Hepatocyte (in vitro differentiated cells): ENCODE measurements around the gene ESPNL. TPM values are rescaled to one million over a fixed set of nuclear protein-coding genes. Genes with fewer than 3 reads are reported as not detected.

Experiments
- DNase-seq: peaks from one replicate; pipeline ENCODE4 v3.0.0-alpha.2; 2016; ENCODE audit warnings: low spot score
- H2AFZ ChIP-seq: fragments of 200-600 bp; sonication (generic); 2 replicates; pipeline ENCODE4 v1.6.0; 2016; ENCODE audit warnings: antibody characterized with exemption, mild to moderate bottlenecking
- H3K27ac ChIP-seq: fragments of 200-600 bp; sonication (generic); 2 replicates; pipeline ENCODE4 v1.5.1; 2016; ENCODE audit warnings: mild to moderate bottlenecking
- H3K27me3 ChIP-seq: fragments of 200-600 bp; sonication (generic); 2 replicates; pipeline ENCODE4 v1.6.1; 2016
- H3K36me3 ChIP-seq: fragments of 200-600 bp; sonication (generic); replicated peaks from 2 replicates; pipeline ENCODE4 v1.5.1; 2016; ENCODE audit warnings: low read depth; ENCODE audit not compliant: insufficient read depth
- H3K4me1 ChIP-seq: fragments of 200-600 bp; sonication (generic); 2 replicates; pipeline ENCODE4 v1.5.1; 2016; ENCODE audit warnings: mild to moderate bottlenecking, moderate library complexity; ENCODE audit not compliant: insufficient read depth
- H3K4me2 ChIP-seq: fragments of 200-600 bp; sonication (generic); 2 replicates; pipeline ENCODE4 v1.6.0; 2016
- H3K4me3 ChIP-seq: fragments of 200-600 bp; sonication (generic); 2 replicates; pipeline ENCODE4 v1.5.1; 2016; ENCODE audit warnings: mild to moderate bottlenecking
- H3K79me2 ChIP-seq: fragments of 200-600 bp; sonication (generic); 2 replicates; pipeline ENCODE4 v1.6.0; 2017; ENCODE audit warnings: mild to moderate bottlenecking
- H3K9me2 ChIP-seq: fragments of 200-600 bp; sonication (generic); replicated peaks from 2 replicates; pipeline ENCODE4 v1.6.0; 2017; ENCODE audit warnings: mild to moderate bottlenecking; ENCODE audit not compliant: insufficient read depth
- H3K9me3 ChIP-seq: fragments of 200-600 bp; sonication (generic); 2 replicates; pipeline ENCODE4 v1.5.1; 2016; ENCODE audit warnings: low read depth, mild to moderate bottlenecking
- H4K20me1 ChIP-seq: fragments of 200-600 bp; sonication (generic); 2 replicates; pipeline ENCODE4 v1.6.0; 2016; ENCODE audit warnings: mild to moderate bottlenecking; ENCODE audit not compliant: insufficient read depth, poor library complexity, severe bottlenecking
- EZH2 ChIP-seq: fragments of 200-600 bp; sonication (generic); IDR thresholded peaks from 2 replicates; pipeline ENCODE4 v1.6.1; 2016; ENCODE audit warnings: antibody characterized with exemption, mild to moderate bottlenecking, borderline replicate concordance
- EZH2phosphoT487 ChIP-seq: fragments of 200-600 bp; sonication (generic); IDR thresholded peaks from one replicate; pipeline ENCODE4 v1.6.1; 2018; ENCODE audit warnings: antibody characterized with exemption, mild to moderate bottlenecking, low read depth, moderate library complexity; ENCODE audit not compliant: unreplicated experiment, severe bottlenecking
- WGBS: methylation state at CpG from one replicate; pipeline ENCODE4 v1.1.6; 2016; ENCODE audit warnings: low lambda C conversion rate; ENCODE audit errors: missing lambda C conversion rate; 5-methylcytosine and 5-hydroxymethylcytosine counted together
- polyA plus RNA-seq: library from polyadenylated mRNA; unstranded; fragments of >200 nt; fragmentation: Nextera tagmentation; extraction: Ambion mirVana; gene quantifications from 2 replicates; pipeline ENCODE4 v1.2.1, GENCODE V29; 2016
- total RNA-seq: library from RNA; depleted of rRNA; stranded (reverse); fragments of >200 nt; gene quantifications from 2 replicates; pipeline ENCODE4 v1.2.3, GENCODE V29; 2014
- TF ChIP-seq, protein P1 (sequence below): fragments of 200-600 bp; sonication (generic); IDR thresholded peaks from 2 replicates; pipeline ENCODE4 v1.5.1; 2016; ENCODE audit warnings: antibody characterized with exemption, mild to moderate bottlenecking; ENCODE audit not compliant: poor library complexity

Gene ESPNL
- total and polyA plus RNA-seq, 2 experiments from 2014 or later: 0.27 to 0.62 TPM

DNA sequence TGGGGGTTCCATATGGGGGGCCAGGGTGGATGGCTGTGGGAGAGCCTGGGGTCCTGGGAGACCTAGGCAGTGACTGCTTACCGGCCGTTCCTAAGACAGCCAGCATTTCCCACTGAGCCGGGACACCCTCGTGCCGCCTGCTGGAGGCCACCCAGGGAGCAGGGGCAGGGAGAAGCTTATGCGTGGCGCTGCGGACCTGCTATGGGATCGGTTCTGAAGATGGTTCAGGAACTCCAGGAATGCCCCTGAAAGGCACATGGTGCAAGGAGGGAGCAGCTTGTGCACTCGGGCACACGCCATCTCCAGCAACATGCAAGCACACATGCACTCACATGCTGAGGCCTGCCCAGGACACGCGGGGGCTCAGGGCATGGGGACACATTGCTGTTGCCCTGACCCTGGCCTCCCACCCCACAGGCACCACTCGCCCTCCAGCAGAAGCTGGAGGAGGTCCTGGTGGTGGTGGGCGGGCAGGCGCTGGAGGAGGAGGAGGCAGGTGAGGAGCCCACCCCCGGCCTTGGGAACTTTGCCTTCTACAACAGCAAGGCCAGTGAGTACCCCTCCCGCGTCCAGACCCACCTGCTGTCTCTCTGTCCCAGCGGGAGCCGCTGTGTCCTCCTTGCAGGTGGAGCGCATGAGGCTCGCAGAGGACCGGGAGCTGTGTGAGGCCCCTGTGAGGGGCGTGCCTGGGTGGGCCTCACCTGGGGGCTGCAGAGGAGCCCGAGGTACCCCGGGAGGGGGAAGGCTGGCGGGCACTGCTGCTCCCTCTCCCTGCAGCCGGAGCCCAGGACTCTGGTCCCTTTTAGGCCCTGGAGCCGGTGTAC is 42.5 kb downstream of the ESPNL start:
- H3K9me3 ChIP-seq: no peaks in the 10 kb centered on the region
- H4K20me1 ChIP-seq: no peaks in the 10 kb centered on the region
- DNase-seq: no peak
- H3K36me3 ChIP-seq: no peaks in the 10 kb centered on the region
- no peak overlapping the region for H3K4me2 ChIP-seq
- H3K79me2 ChIP-seq: no peaks in the 10 kb centered on the region
- peaks cover 18% of the 10 kb centered on the region for H3K4me1 ChIP-seq
- H3K27ac ChIP-seq: no peak overlapping the region
- H2AFZ ChIP-seq: no peak overlapping the region
- H3K4me3 ChIP-seq: no peak overlapping the region
- no peaks in the 10 kb centered on the region for H3K9me2 ChIP-seq
- no peak for TF ChIP-seq EZH2phosphoT487
- no peak for TF ChIP-seq EZH2
- TF ChIP-seq, protein P1, sequence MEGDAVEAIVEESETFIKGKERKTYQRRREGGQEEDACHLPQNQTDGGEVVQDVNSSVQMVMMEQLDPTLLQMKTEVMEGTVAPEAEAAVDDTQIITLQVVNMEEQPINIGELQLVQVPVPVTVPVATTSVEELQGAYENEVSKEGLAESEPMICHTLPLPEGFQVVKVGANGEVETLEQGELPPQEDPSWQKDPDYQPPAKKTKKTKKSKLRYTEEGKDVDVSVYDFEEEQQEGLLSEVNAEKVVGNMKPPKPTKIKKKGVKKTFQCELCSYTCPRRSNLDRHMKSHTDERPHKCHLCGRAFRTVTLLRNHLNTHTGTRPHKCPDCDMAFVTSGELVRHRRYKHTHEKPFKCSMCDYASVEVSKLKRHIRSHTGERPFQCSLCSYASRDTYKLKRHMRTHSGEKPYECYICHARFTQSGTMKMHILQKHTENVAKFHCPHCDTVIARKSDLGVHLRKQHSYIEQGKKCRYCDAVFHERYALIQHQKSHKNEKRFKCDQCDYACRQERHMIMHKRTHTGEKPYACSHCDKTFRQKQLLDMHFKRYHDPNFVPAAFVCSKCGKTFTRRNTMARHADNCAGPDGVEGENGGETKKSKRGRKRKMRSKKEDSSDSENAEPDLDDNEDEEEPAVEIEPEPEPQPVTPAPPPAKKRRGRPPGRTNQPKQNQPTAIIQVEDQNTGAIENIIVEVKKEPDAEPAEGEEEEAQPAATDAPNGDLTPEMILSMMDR: no peak
- no peaks in the 10 kb centered on the region for H3K27me3 ChIP-seq
- 82% methylated on average over 28 of the region's 30 CpGs for WGBS

DNA sequence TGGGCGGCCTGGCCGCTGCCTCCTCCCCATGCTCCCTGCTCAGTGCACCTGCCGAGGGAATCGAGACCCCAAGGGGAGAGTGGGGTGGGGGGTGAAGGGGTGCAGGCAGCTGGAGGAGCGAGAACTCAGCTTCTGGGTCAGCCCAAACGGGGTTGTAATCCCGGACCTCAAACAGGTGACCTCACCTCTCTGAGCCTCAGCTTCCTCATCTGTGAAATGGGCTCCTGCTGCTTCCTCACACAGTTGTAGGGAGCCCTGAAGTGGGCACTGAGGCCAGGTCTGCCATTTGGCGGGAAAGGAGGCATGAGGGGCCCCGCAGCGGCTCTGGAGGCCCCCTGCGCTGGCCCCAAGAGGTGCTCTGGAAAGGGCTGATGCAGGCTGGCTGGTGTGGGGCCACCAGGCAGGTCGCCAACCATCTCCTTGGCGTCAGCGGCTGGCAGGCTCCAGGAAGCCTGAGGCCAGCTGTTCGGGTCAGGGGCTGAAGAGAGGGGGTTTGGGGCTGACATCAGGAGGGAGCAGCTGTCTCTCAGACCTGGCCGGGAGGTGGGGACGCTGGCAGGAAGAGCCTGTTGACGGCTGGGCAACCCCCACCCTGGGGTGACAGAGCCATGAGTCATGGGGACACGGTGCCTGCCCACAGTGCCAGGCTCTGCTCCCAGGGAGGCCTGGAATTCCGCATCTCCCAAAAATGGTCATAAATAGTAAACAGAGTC is 43.3 kb downstream of the ESPNL start:
- Histone ChIP-seq H3K4me2 (no peak overlapping the region), H3K9me2 (no peaks in the 10 kb centered on the region), H3K4me3 (no peak overlapping the region), H3K4me1 (peaks cover 15% of the 10 kb centered on the region), H3K27me3 (no peaks in the 10 kb centered on the region), H2AFZ (no peak overlapping the region), H4K20me1 (no peaks in the 10 kb centered on the region), H3K79me2 (no peaks in the 10 kb centered on the region), H3K36me3 (no peaks in the 10 kb centered on the region), H3K9me3 (no peaks in the 10 kb centered on the region), H3K27ac (no peak overlapping the region)
- no peak for DNase-seq
- WGBS: 88% methylated on average over 19 of the region's 20 CpGs
- no peak for TF ChIP-seq EZH2phosphoT487
- TF ChIP-seq, protein P1: no peak
- TF ChIP-seq EZH2: no peak

DNA sequence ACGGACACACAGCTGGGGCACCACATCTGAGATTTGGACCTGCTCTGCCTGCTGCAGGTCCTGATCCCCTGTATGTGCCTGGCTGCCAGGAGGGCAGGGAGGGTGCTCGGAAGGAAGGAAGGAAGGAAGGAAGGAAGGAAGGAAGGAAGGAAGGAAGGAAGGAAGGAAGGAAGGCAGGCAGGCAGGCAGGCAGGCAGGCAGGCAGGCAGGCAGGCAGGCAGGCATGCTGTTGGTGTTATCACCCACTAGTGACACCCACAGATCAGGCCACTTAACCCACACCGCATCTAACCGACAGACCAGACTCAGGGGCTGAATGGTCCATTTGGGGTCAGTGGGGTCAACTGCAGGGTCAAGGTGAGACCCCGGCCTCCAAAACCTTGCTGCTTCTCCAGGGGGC is 44.1 kb downstream of the ESPNL start:
- Histone ChIP-seq H3K4me2 (no peak overlapping the region), H3K9me3 (no peaks in the 10 kb centered on the region), H3K27me3 (no peaks in the 10 kb centered on the region), H3K79me2 (no peaks in the 10 kb centered on the region), H3K4me1 (peaks cover 14% of the 10 kb centered on the region), H2AFZ (no peak overlapping the region), H3K36me3 (no peaks in the 10 kb centered on the region), H3K9me2 (no peaks in the 10 kb centered on the region), H4K20me1 (no peaks in the 10 kb centered on the region), H3K4me3 (no peak overlapping the region), H3K27ac (no peak overlapping the region)
- no peak for TF ChIP-seq EZH2
- TF ChIP-seq, protein P1: no peak
- no peak for TF ChIP-seq EZH2phosphoT487
- 99% methylated on average over 5 of the region's 5 CpGs for WGBS
- no peak for DNase-seq
